ENCODE data around the gene THSD4.

Gene THSD4

GRCh38 chr15:71271327-71271726 is 156.1 kb downstream of the THSD4 start:
- no peak for DNase-seq (ENCODE audit: low spot score)
- no peak for TF ChIP-seq CTCF (IDR thresholded peaks at IDR 0.05)
- no peak overlapping the region for H3K4me3 ChIP-seq
- no peak overlapping the region for H3K27ac ChIP-seq

GRCh38 chr15:71272932-71273331 is 157.7 kb downstream of the THSD4 start:
- no peak for DNase-seq (ENCODE audit: low spot score)
- H3K27ac ChIP-seq, result no peak overlapping the region
- no peak overlapping the region for H3K4me3 ChIP-seq
- no peak for TF ChIP-seq CTCF (IDR thresholded peaks at IDR 0.05)

- TF ChIP-seq CTCF (IDR thresholded peaks at IDR 0.05), result no peak
- no peak for DNase-seq (ENCODE audit: low spot score)
- no peak overlapping the region for H3K4me3 ChIP-seq
- H3K27ac ChIP-seq, result no peak overlapping the region
Measured at GRCh38 chr15:71273731-71274447, 158.6 kb downstream of the THSD4 start.

GRCh38 chr15:71274448-71274798 is 159.2 kb downstream of the THSD4 start:
- Histone ChIP-seq H3K4me3 (no peak overlapping the region), H3K27ac (no peak overlapping the region)
- DNase-seq (ENCODE audit: low spot score), result no peak
- TF ChIP-seq CTCF (IDR thresholded peaks at IDR 0.05), result no peak

GRCh38 chr15:71275098-71275497 is 159.8 kb downstream of the THSD4 start:
- Histone ChIP-seq H3K4me3 (no peak overlapping the region), H3K27ac (no peak overlapping the region)
- no peak for DNase-seq (ENCODE audit: low spot score)
- no peak for TF ChIP-seq CTCF (IDR thresholded peaks at IDR 0.05)

- Histone ChIP-seq H3K27ac (no peak overlapping the region), H3K4me3 (no peak overlapping the region)
- TF ChIP-seq CTCF (IDR thresholded peaks at IDR 0.05), result no peak
- DNase-seq (ENCODE audit: low spot score), result no peak
Measured at GRCh38 chr15:71275566-71276335, 160.5 kb downstream of the THSD4 start.

- no peak for DNase-seq (ENCODE audit: low spot score)
- TF ChIP-seq CTCF (IDR thresholded peaks at IDR 0.05), result no peak
- no peak overlapping the region for H3K27ac ChIP-seq
- H3K4me3 ChIP-seq, result no peak overlapping the region
Measured at GRCh38 chr15:71276336-71276665, 161.0 kb downstream of the THSD4 start.
